SIG-M5 (cell line): Measurements from ENCODE around the gene MEGF11.

Source experiments
- DNase-seq: peaks from one replicate; lab custom pipeline; 2025; lab: John Stamatoyannopoulos, UW

MEGF11 gene

GRCh38 chr15:65969865-65970816 lies 283.4 kb downstream of the MEGF11 start:
- DNase-seq, result no peak

DNA sequence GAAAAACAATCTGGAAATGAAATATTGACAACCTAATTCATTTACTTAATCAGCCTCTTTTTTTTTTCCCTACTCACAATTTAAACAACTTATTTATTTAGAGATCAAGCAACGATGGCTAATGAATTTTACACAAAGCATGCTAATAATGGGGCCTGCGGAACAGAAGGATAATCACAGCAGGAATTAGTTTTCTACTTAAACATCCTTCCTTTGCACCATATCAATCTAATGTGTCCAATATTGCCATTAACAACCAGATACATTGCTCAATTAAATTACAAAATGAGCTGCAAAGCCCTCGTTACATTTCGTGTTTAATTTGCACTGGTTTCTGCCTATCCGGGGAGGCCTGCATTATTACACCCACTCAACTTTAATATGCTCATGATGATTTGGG lies 285.0 kb downstream of the MEGF11 start:
- DNase-seq, result no peak

- DNase-seq, result no peak
These were observed 288.6 kb downstream of the MEGF11 start for GRCh38 chr15:65964792-65965433.

DNA sequence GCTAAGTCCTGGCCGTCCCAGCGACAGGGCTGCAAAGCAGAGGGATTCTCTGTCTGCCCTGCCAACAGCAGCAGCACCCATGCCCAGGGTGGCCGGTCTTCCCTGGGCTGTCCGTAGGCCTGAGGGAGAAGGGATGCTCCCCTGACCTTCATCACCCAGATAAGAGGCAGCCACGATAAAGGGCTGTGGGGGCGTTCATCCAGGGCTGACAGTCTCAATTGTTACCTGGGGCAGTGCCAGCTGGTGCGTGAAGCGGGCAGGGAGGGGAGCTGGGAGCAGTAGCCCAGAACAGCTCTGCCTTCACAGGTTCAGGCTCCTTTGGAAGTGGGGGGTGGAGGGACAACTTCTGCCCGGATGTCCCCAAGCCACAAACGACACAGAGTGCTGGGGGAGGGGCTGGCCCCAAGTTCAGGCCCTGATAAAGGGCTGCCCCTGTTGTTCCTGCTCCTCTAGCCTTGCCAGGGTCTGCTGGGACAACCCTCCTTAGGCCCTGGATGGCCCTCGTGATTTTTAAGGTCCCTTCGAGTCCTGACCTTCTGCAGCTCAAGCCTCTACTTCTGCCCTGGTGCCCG lies 289.6 kb downstream of the MEGF11 start:
- DNase-seq, result no peak

- no peak for DNase-seq
These were observed 290.2 kb downstream of the MEGF11 start for GRCh38 chr15:65963358-65963757.

DNA sequence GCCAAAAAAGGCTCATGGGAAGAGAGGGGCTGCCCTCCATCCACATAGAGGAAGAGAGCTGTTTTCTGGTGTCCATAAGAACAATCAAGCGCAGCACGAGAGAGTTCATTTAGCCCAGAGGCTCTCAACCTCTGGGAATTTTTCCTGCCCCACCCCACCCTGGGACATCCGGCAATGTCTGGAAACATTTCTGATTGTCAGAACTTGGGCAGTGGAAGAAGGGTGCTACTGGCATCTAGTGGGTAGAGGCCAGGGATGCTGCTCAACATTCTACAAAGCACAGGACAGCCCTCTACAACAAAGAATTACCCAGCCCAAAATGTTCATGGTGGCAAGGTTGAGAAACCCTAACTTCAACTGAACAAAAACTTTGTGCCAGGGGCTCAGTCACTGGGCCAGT lies 291.4 kb downstream of the MEGF11 start:
- DNase-seq, result no peak

DNA sequence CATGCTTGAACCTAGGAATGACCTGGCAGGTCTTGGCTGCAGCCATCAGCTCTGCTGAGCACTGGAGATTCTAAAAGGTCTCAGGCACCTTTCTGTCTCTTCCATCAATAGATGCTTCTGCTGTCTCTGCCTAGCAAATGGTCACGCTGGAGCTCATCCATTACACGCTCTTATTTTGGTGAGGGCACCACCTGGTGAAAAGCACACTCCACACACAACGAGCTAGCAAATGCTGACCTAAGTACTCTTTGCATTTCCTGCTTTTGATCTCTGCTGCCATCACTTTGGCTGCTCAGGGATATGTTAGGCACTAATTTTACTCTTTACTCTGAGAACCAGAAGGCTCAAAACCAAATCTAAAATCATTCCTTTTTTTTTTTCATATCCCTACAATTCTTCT lies 293.0 kb downstream of the MEGF11 start:
- no peak for DNase-seq

- DNase-seq, result no peak
These were observed 294.7 kb downstream of the MEGF11 start for GRCh38 chr15:65958835-65959234.

GRCh38 chr15:65957451-65957850 lies 296.1 kb downstream of the MEGF11 start:
- no peak for DNase-seq

DNA sequence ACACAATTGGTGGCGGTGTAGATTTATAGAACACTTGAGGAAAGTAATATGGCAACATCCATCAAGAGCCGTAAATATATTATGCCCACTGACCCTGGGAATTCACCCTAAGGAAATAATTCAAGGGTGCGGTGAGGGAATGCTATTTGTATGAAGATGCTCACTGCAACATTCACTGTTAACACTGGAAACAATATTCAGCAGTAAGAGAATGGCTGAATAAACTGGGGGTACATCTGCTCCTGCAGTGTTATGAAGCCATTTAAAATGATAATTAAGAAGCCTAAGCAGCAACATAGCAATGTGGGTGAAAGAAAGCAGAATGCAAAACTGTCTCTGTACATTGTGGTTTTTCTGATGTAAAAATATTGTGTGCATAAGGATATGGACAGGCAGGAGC lies 296.7 kb downstream of the MEGF11 start:
- no peak for DNase-seq

DNA sequence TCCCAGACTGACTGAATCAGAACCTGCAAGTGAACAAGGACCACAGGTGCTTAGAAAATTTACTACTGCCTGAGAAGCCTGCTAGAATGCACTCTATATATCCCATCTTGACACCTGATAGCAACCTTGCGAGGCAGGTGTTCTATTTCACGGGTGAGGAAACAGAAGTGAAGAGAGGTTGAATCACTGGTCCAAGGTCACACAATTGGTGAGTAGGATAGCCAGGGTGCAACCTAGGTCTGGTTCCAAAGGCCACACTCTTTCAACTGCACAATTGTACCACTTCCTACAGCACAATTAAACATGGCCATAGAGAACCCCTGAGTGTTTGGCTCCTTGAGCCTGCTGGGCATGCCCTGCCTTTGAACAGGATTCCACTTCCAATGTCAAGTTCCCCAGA lies 297.2 kb downstream of the MEGF11 start:
- DNase-seq, result no peak

DNA sequence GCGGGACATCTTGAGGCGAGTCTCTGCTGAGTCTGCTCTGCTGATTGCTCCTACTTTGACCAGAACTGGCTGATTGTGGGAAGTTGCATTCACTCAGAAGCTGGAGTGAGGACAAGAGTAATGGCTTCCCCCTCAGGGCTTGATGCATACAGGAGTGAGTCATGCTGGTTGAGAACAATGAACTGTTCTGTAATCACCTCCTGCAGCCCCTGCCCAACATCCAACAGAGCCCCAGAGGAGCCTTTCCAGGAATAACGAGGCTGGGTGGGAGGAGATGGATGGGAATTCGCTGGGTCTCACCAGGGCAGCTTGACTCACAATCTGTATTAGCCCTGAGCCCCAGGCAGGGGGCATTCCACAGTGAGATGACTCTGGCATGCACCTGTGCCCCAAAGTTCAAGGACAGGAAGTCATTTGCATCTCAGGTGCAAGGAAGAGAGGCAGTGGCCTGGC lies 299.2 kb downstream of the MEGF11 start:
- DNase-seq, result no peak

GRCh38 chr15:65953622-65954021 lies 299.9 kb downstream of the MEGF11 start:
- DNase-seq, result no peak

- DNase-seq, result no peak
These were observed 301.0 kb downstream of the MEGF11 start for GRCh38 chr15:65952391-65953053.

- DNase-seq, result no peak
These were observed 302.5 kb downstream of the MEGF11 start for GRCh38 chr15:65951007-65951406.

DNA sequence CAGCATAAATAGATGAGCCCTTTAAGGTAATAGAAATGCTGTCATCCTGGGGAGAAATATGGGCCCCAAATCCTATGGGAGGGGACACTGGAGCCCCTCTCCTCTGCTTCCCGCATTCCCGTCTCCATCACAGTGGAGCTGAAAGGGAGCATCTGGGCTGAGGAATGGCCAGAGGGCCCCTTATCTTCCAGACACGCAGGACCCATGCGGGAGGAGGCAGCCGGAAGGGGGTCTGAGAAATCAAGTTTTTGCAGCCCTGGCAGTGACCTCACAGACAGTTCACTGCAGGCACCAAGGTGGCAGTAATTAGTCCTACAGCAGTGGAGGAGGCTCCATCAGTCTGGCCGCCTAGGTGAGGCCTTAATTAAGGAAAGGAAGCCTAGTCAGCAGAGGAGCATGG lies 304.1 kb downstream of the MEGF11 start:
- DNase-seq, result no peak

DNA sequence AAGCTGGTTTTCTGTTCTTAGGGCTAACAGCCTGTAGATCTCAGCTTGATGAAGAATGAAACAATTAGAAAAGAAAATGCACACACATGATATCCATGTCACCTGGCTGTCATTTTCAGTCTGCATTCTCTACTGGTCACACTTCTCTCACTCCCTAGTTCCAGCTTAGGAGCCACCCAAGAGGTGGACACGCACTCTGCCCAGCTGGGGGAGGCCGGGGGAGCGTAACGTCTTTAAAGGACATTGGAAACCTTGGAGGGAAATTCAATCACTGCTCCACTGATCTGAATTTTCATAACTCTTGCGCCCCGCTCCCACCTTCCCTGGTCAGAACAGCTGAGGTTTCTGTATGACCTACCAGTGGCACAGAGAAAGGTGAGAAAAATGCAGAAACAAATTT lies 304.5 kb downstream of the MEGF11 start:
- no peak for DNase-seq

GRCh38 chr15:65948383-65948782 lies 305.2 kb downstream of the MEGF11 start:
- DNase-seq, result no peak

- DNase-seq, result no peak
These were observed 306.5 kb downstream of the MEGF11 start for GRCh38 chr15:65947041-65947440.

DNA sequence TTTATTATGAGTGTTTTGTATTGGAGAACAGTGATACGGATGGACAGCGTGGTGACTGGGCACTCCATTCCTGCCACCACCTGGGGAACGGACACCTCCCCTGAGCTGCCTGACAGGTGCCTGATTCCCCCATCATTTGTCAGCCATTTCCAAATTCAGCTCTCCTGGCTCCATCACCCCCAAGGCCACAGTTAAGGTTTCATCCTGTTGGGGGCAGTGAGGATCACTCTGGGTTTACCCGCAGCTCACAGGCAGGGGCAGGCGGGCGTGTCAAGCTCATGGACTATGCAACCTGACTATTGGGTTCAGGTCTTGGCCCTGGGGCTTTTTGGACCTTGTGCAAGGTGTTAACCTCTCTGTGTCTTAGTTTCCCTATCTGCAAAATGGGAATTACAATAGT lies 307.9 kb downstream of the MEGF11 start:
- no peak for DNase-seq

DNA sequence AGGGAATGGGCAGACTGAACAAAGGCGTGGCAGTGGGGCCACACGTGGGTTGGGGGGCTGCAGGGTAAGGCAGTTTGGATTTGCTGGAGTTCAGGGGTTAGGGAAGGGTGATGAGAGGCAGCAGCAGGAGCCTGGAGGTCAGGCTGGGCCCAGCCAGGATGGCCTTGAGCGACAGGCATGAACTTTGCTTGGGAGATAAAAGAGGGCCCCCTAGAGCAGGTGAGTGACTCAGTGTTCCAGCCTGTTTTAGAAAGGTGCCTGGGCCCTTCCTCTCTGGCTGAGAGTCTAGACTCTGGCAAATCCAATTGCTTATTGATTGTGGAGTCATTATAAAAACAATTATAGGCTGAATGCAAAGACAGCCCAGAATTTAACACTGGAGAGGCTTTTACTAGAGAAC lies 309.1 kb downstream of the MEGF11 start:
- DNase-seq, result no peak

DNA sequence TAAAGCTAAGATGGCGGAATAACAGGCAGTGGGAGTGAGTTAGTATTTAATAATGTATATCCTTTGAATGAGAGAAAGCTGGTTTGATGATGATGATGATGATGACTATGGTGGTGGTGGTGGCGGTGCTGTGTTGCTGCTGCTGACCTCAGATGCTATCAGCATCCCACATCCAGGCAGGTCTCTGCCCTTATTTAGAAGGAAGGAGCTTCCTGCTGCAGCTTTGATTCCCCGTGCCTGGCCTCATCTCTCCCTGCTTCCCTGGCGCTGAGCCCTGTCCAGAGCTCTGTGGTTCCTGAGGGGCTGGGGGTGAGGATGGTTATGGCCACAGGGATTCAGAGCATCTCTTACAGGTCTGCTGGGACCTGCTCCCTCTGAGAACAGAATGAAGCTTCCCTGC lies 311.1 kb downstream of the MEGF11 start:
- DNase-seq, result no peak

DNA sequence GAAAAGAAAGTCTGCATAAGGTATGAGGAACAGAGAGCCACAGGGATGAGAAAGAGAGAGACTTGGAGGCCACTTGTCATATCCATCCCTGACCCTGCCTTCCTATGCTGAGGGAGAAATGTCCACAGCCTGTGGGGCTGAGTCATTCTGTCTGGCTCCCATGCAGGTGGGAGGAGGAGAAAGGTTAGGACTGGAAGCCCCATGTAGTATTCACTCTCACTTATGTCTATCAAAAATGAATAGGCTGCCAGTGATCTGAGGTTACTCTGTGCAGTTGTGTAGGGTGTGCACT lies 313.0 kb downstream of the MEGF11 start:
- DNase-seq, result no peak
